OCI-LY1 (cell line): ENCODE data around the gene SPACA7.

Experiments used
- H2AFZ ChIP-seq: fragments of 200-600 bp; sonication (generic), shearing (Covaris generic); 2 replicates; pipeline ENCODE4 v1.6.0; 2014; ENCODE audit warnings: antibody characterized with exemption, mild to moderate bottlenecking, low read length
- H3F3A ChIP-seq: fragments of 200-600 bp; sonication (generic), shearing (Covaris generic); 2 replicates; pipeline ENCODE4 v1.6.0; 2014; ENCODE audit warnings: mild to moderate bottlenecking, antibody characterized with exemption, low read length, moderate library complexity; ENCODE audit not compliant: insufficient read depth
- H3K27ac ChIP-seq: fragments of 200-600 bp; sonication (generic); 2 replicates; pipeline ENCODE4 v1.5.1; 2014; ENCODE audit warnings: low read length, mixed run types, mild to moderate bottlenecking, low read depth; ENCODE audit not compliant: poor library complexity, severe bottlenecking
- H3K27me3 ChIP-seq: fragments of 200-600 bp; sonication (generic); 2 replicates; pipeline ENCODE4 v1.6.0; 2014; ENCODE audit warnings: antibody characterized with exemption, mild to moderate bottlenecking, low read length, moderate library complexity; ENCODE audit not compliant: insufficient read depth
- H3K36me3 ChIP-seq: fragments of 200-600 bp; sonication (generic); 2 replicates; pipeline ENCODE4 v1.6.1; 2014; ENCODE audit warnings: mild to moderate bottlenecking, antibody characterized with exemption, low read length, moderate library complexity, mixed read lengths; ENCODE audit not compliant: insufficient read depth
- H3K4me1 ChIP-seq: fragments of 200-600 bp; sonication (generic); 2 replicates; pipeline ENCODE4 v1.5.1; 2014; ENCODE audit warnings: mild to moderate bottlenecking, low read length, moderate library complexity; ENCODE audit not compliant: insufficient read depth, severe bottlenecking
- H3K4me2 ChIP-seq: fragments of 200-600 bp; sonication (generic), shearing (Covaris generic); 2 replicates; pipeline ENCODE4 v1.6.1; 2014; ENCODE audit warnings: low read length
- H3K4me3 ChIP-seq: fragments of 200-600 bp; sonication (generic); 2 replicates; pipeline ENCODE4 v1.5.1; 2014; ENCODE audit warnings: low read length, low read depth, mild to moderate bottlenecking, mixed read lengths; ENCODE audit not compliant: poor library complexity, severe bottlenecking
- H3K79me2 ChIP-seq: fragments of 200-600 bp; shearing (Covaris generic); 2 replicates; pipeline ENCODE4 v1.6.1; 2016; ENCODE audit warnings: mixed run types, low read length, mixed read lengths; ENCODE audit not compliant: insufficient read depth
- H3K9ac ChIP-seq: fragments of 200-600 bp; sonication (generic), shearing (Covaris generic); 2 replicates; pipeline ENCODE4 v1.6.1; 2014; ENCODE audit warnings: mild to moderate bottlenecking, low read length, mixed read lengths
- H3K9me2 ChIP-seq: fragments of 200-600 bp; sonication (generic), shearing (Covaris generic); 2 replicates; pipeline ENCODE4 v1.6.1; 2014; ENCODE audit warnings: low read depth, mild to moderate bottlenecking, low read length, mixed read lengths
- H3K9me3 ChIP-seq: fragments of 200-600 bp; shearing (Covaris generic); 2 replicates; pipeline ENCODE4 v1.6.1; 2014; ENCODE audit warnings: low read length, mixed read lengths
- H4K20me1 ChIP-seq: fragments of 200-600 bp; sonication (generic), shearing (Covaris generic); 2 replicates; pipeline ENCODE4 v1.6.0; 2016; ENCODE audit warnings: mild to moderate bottlenecking, low read length; ENCODE audit not compliant: insufficient read depth
- EZH2 ChIP-seq: fragments of 200-600 bp; sonication (generic), shearing (Covaris generic); IDR thresholded peaks from 2 replicates; pipeline ENCODE4 v1.8.0; 2017; ENCODE audit warnings: borderline replicate concordance, mixed run types, mild to moderate bottlenecking, antibody characterized with exemption, low read length, moderate library complexity, mixed read lengths
- TF ChIP-seq, protein P1 (sequence below): fragments of 200-600 bp; sonication (generic), shearing (Covaris generic); IDR thresholded peaks from 2 replicates; pipeline ENCODE4 v1.5.1; 2017; ENCODE audit warnings: mild to moderate bottlenecking, antibody characterized with exemption, low read length, moderate library complexity, mixed read lengths

Gene SPACA7

DNA sequence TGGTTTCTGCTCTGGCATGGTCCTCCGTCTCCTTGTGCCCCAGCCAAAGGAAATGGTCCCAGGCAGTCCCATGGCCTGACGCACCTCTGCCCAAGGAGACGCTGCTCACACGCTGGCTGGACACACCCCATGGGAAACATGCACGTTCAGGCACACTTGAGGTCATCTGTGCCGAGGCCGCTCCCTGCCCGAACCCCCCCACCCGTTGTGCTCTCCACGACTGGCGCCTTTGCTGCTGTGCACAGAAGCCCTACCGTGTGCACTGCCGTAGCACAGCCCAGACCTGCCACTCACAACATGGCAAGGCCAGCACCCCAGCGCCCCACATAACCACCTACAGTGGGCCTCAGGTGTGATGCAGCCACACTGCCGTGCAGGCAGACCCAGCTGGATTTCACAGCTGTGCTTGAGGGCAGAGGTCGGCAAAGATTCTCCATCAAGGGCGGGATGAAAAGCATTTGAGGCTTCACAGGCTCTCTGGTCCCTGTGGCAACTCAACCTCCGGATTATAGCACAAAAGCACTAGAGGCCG lies 65.7 kb downstream of the SPACA7 start:
- H3K9ac ChIP-seq, result no peak overlapping the region
- no peaks in the 10 kb centered on the region for H4K20me1 ChIP-seq
- no peaks in the 10 kb centered on the region for H3K4me1 ChIP-seq
- no peak overlapping the region for H2AFZ ChIP-seq
- H3K27ac ChIP-seq, result no peak overlapping the region
- H3F3A ChIP-seq, result no peaks in the 10 kb centered on the region
- peaks cover 7% of the 10 kb centered on the region for H3K9me3 ChIP-seq
- no peak overlapping the region for H3K4me2 ChIP-seq
- H3K27me3 ChIP-seq, result no peaks in the 10 kb centered on the region
- TF ChIP-seq, protein P1, sequence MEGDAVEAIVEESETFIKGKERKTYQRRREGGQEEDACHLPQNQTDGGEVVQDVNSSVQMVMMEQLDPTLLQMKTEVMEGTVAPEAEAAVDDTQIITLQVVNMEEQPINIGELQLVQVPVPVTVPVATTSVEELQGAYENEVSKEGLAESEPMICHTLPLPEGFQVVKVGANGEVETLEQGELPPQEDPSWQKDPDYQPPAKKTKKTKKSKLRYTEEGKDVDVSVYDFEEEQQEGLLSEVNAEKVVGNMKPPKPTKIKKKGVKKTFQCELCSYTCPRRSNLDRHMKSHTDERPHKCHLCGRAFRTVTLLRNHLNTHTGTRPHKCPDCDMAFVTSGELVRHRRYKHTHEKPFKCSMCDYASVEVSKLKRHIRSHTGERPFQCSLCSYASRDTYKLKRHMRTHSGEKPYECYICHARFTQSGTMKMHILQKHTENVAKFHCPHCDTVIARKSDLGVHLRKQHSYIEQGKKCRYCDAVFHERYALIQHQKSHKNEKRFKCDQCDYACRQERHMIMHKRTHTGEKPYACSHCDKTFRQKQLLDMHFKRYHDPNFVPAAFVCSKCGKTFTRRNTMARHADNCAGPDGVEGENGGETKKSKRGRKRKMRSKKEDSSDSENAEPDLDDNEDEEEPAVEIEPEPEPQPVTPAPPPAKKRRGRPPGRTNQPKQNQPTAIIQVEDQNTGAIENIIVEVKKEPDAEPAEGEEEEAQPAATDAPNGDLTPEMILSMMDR, result no peak
- TF ChIP-seq EZH2, result no peak
- H3K79me2 ChIP-seq, result no peaks in the 10 kb centered on the region
- no peaks in the 10 kb centered on the region for H3K36me3 ChIP-seq
- no peak overlapping the region for H3K4me3 ChIP-seq
- H3K9me2 ChIP-seq, result no peaks in the 10 kb centered on the region

DNA sequence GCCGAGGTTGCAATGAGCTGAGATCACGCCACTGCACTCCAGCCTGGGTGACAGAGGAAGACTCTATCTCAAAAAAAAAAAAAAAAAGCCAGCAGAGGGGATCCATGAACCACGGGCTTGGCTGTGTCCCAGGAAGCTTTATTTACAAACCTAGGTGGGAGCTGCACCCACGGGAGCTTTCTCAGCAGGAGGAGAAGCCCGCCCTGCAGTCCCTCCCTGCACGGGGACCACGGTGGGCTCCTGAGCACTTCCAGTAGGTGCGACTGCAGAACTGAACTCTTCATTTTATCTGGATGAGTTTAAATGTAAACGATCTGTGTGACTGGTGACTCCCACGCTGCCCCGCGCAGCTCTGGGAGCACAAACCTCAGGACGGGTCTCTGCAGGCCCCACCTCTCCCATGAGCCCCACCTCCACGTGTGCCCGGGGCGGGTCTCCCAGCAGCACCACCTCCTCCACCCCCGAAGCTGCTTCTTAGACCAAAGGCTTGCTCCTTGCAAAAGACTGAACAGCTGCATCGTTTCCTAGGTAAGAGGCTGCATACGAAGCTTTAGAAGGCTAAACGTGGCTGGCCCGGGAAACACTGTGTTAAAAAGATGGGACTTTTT lies 66.4 kb downstream of the SPACA7 start:
- Histone ChIP-seq H3K27ac (no peak overlapping the region), H3K9me3 (peaks cover 7% of the 10 kb centered on the region), H3K79me2 (no peaks in the 10 kb centered on the region), H2AFZ (no peak overlapping the region), H3K9ac (no peak overlapping the region), H3K4me3 (no peak overlapping the region), H3K4me1 (no peaks in the 10 kb centered on the region), H3K9me2 (no peaks in the 10 kb centered on the region), H3K27me3 (no peaks in the 10 kb centered on the region), H3K36me3 (no peaks in the 10 kb centered on the region), H3F3A (no peaks in the 10 kb centered on the region), H3K4me2 (no peak overlapping the region), H4K20me1 (no peaks in the 10 kb centered on the region)
- no peak for TF ChIP-seq EZH2
- TF ChIP-seq, protein P1, result no peak

DNA sequence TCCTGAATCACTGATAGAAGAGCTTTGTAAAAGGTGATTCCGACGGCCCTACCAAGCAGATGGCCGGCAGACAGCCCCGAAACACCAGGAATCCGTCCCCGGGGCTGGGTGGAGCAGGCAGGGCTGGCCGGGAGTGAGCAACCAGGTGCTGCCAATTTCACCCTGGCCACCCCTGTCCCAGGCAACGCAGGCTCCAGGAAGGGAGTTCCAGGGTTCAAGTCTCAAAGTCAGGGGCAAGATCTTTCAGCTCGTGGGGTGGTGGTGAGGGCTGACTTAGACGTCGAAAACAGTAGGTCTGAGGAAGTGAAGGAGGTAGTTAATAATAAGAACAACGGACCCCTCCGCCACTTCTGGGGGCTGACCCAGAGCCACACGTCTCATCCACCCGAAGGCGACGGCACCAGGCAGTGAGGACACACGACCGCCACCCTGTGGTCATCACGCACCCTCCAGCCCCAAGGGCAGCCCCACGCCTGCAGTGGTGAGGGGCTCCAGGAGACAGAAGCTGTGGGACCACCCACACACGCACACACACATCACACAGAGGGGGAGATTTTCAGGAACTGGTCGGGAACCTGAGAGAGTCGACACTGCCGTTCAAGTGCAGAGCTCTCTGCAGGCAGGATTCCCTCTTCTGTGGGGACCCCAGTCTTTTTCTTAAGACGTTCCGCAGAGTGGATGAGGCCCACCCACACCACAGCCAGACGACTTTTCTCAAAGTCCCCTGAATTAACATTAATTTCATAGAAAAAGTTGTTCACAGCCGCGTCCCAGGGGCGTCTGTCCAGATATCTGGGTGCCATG lies 67.2 kb downstream of the SPACA7 start:
- TF ChIP-seq EZH2, result no peak
- TF ChIP-seq, protein P1, result no peak
- Histone ChIP-seq H3K9me2 (no peaks in the 10 kb centered on the region), H3K9ac (no peak overlapping the region)

More for the DNA sequence above, 67.2 kb downstream of the SPACA7 start:
- no peak overlapping the region for H3K4me3 ChIP-seq
- H3K27ac ChIP-seq, result no peak overlapping the region
- H3K4me1 ChIP-seq, result no peaks in the 10 kb centered on the region
- no peaks in the 10 kb centered on the region for H4K20me1 ChIP-seq
- peaks cover under 1% of the 10 kb centered on the region; the same call in 1 of the 2 replicates for H3K9me3 ChIP-seq
- no peak overlapping the region for H3K4me2 ChIP-seq
- no peak overlapping the region for H2AFZ ChIP-seq
- H3K36me3 ChIP-seq, result no peaks in the 10 kb centered on the region
- H3K79me2 ChIP-seq, result no peaks in the 10 kb centered on the region
- H3F3A ChIP-seq, result no peaks in the 10 kb centered on the region
- no peaks in the 10 kb centered on the region; the same call in 1 of the 2 replicates for H3K27me3 ChIP-seq
